Heart left ventricle (tissue), 13 donors: ENCODE results near the gene SNX22.

Experiments
- POLR2A ChIP-seq, 2 donors: fragments of 450-650 bp; IDR thresholded peaks; one replicate each; pipeline ENCODE4 v1.6.1; 2017; ENCODE audit warnings: antibody characterized with exemption in 2 of 2, mild to moderate bottlenecking in 2 of 2, moderate library complexity in 2 of 2
- TF ChIP-seq, protein P1 (sequence below), 12 donors: fragments of 200-600 bp; sonication (generic) in 4 of 12; IDR thresholded peaks; one replicate each; pipeline versions ENCODE4 v1.5.0 to v1.8.0; 2018 to 2022; ENCODE audit warnings: antibody characterized with exemption in 12 of 12, mild to moderate bottlenecking in 5 of 12
- donor health status: ischemic (EF 13 %, LVEDD 7.1; RV severe dilation, severe dysfunction).
- donor health status: DM: no; HTN: yes; CAD: no.
- donor health status: DM: no; HTN: no; CAD: no.
- donor health status: ischemic (EF 25% LVEDD 6.9; RV normal size, moderate dysfunction).
- donor health status: ischemic (EF 25% LVEDD 5.7; RV mildly dilated, moderate dysfunction).
- donor health status: ischemic (EF 35%, LVEDD 5.7; RV mildly dilated, moderate dysfunction).
- donor health status: nonischemic (EF 11% LVEDD 7.7; RV severe dilation, severe dysfunction).
- donor health status: DM: yes; HTN: yes; CAD: no.
- donor health status: PGD.
- donor health status: ischemic (EF 29% LVEDD 5.4; RV normal size, mild dysfunction).
- donor health status: nonischemic (EF 23%, LVEDD 6.1; RV moderate dilation, normal function).

DNA sequence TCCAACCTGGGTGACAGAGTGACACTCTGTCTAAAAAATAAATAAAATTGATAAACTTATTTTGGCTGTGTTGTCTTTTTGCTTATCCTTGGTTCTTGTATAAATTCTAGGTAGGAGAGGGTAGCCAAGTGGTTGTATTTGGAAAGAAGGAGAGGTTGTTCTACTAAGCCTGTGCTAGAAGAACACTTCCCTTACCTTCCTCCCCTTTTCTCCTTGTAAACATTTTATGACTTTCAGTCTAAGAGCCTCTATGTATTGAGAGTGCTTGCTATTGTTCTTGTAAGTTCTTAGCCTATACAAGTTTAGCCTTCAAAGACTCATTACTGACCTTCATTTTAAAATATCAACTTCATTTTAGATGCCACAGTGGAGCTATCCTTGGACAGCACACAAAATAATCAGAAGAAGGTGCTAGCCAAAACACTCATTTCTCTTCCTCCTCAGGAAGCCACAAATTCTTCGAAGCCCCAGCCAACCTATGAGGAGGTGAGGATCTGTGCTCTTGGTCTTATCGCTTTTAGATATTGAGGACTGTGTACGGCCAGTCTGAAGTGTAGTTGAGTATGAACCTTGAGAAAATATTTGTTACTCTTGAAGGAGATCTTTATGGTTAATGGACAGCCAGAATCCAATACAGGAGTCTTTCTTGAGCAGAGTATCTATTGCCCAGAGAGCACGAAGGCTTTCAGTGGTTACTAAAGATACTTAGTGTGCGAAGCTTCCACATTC lies 33.6 kb upstream of the SNX22 start:
- TF ChIP-seq, protein P1, sequence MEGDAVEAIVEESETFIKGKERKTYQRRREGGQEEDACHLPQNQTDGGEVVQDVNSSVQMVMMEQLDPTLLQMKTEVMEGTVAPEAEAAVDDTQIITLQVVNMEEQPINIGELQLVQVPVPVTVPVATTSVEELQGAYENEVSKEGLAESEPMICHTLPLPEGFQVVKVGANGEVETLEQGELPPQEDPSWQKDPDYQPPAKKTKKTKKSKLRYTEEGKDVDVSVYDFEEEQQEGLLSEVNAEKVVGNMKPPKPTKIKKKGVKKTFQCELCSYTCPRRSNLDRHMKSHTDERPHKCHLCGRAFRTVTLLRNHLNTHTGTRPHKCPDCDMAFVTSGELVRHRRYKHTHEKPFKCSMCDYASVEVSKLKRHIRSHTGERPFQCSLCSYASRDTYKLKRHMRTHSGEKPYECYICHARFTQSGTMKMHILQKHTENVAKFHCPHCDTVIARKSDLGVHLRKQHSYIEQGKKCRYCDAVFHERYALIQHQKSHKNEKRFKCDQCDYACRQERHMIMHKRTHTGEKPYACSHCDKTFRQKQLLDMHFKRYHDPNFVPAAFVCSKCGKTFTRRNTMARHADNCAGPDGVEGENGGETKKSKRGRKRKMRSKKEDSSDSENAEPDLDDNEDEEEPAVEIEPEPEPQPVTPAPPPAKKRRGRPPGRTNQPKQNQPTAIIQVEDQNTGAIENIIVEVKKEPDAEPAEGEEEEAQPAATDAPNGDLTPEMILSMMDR (IDR thresholded peaks at IDR 0.05): no peak
- no peak for TF ChIP-seq POLR2A (IDR thresholded peaks at IDR 0.05)
